Osteoblast (primary cell): ENCODE measurements around the gene MYL6B. TPM values are rescaled to one million over a fixed set of nuclear protein-coding genes. Genes with fewer than 3 reads are reported as not detected.

Source experiments
- DNase-seq: peaks from one replicate; pipeline ENCODE4 v3.0.0; 2011; ENCODE audit warnings: low spot score, mixed read lengths; ENCODE audit not compliant: insufficient read length; ENCODE audit errors: missing footprints
- H2AFZ ChIP-seq: 2 replicates; pipeline ENCODE4 v1.6.0; 2011; ENCODE audit warnings: mild to moderate bottlenecking, low read length
- H3K27ac ChIP-seq: 2 replicates; pipeline ENCODE4 v1.5.1; 2011; ENCODE audit warnings: mild to moderate bottlenecking, low read depth, low read length, moderate library complexity
- H3K27me3 ChIP-seq: 2 replicates; pipeline ENCODE4 v1.6.0; 2012; ENCODE audit warnings: mild to moderate bottlenecking, control low read depth, inconsistent platforms, low read length, moderate library complexity; ENCODE audit not compliant: insufficient read depth
- H3K36me3 ChIP-seq: 2 replicates; pipeline ENCODE4 v1.5.1; 2011; ENCODE audit warnings: mild to moderate bottlenecking, low read length, control low read depth, moderate library complexity; ENCODE audit not compliant: insufficient read depth
- H3K4me1 ChIP-seq: 2 replicates; pipeline ENCODE4 v1.5.1; 2011; ENCODE audit warnings: mild to moderate bottlenecking, low read length, control low read depth, moderate library complexity; ENCODE audit not compliant: insufficient read depth
- H3K4me2 ChIP-seq: 2 replicates; pipeline ENCODE4 v1.6.0; 2011; ENCODE audit warnings: mild to moderate bottlenecking, low read length; ENCODE audit not compliant: insufficient read depth
- H3K4me3 ChIP-seq: fragments of 200-600 bp; sonication (generic); 3 replicates; pipeline ENCODE4 v1.5.1; 2012; ENCODE audit warnings: mild to moderate bottlenecking, low read length, inconsistent platforms; ENCODE audit not compliant: insufficient read depth
- H3K79me2 ChIP-seq: 2 replicates; pipeline ENCODE4 v1.6.0; 2012; ENCODE audit warnings: mild to moderate bottlenecking, low read length, control low read depth, inconsistent platforms; ENCODE audit not compliant: insufficient read depth
- H3K9me3 ChIP-seq: 2 replicates; pipeline ENCODE4 v1.5.1; 2011; ENCODE audit warnings: low read depth, low read length, control low read depth
- H4K20me1 ChIP-seq: 2 replicates; pipeline ENCODE4 v1.6.0; 2012; ENCODE audit warnings: mild to moderate bottlenecking, low read length, control low read depth; ENCODE audit not compliant: insufficient read depth
- CTCF ChIP-seq: IDR thresholded peaks from 2 replicates; pipeline ENCODE4 v1.5.1; 2011; ENCODE audit warnings: mild to moderate bottlenecking, low read depth, low read length, moderate library complexity; ENCODE audit errors: extremely low read depth
- total RNA-seq: library from RNA; depleted of rRNA; stranded (reverse); fragments of >200 nt; gene quantifications from 2 replicates; pipeline ENCODE4 v1.2.3, GENCODE V29; 2012

The MYL6B gene
- total RNA-seq, 1 donor, result 53.9 TPM

GRCh38 chr12:56141946-56142784 is 10.2 kb upstream of the MYL6B start:
- Histone ChIP-seq H3K36me3 (peaks cover 53% of the 10 kb centered on the region), H3K27ac (no peak overlapping the region), H3K4me1 (peaks cover 5% of the 10 kb centered on the region), H3K4me3 (no peak overlapping the region), H4K20me1 (peaks cover 3% of the 10 kb centered on the region), H3K79me2 (no peaks in the 10 kb centered on the region), H3K4me2 (no peak overlapping the region), H3K27me3 (no peaks in the 10 kb centered on the region), H3K9me3 (no peaks in the 10 kb centered on the region), H2AFZ (no peak overlapping the region)
- DNase-seq, result no peak
- no peak for TF ChIP-seq CTCF

- H3K4me3 ChIP-seq, result no peak overlapping the region
- no peak overlapping the region for H2AFZ ChIP-seq
- peaks cover 43% of the 10 kb centered on the region for H3K36me3 ChIP-seq
- H3K4me1 ChIP-seq, result peaks cover 5% of the 10 kb centered on the region
- H3K27ac ChIP-seq, result no peak overlapping the region
- no peaks in the 10 kb centered on the region for H3K27me3 ChIP-seq
- no peaks in the 10 kb centered on the region for H4K20me1 ChIP-seq
- no peak for DNase-seq
- H3K79me2 ChIP-seq, result no peaks in the 10 kb centered on the region
- no peaks in the 10 kb centered on the region for H3K9me3 ChIP-seq
- H3K4me2 ChIP-seq, result no peak overlapping the region
- TF ChIP-seq CTCF, result no peak
Measured at GRCh38 chr12:56143217-56143616, 9.2 kb upstream of the MYL6B start.

- Histone ChIP-seq H3K4me2 (no peak overlapping the region), H3K27ac (no peak overlapping the region), H3K36me3 (peaks cover 36% of the 10 kb centered on the region), H3K4me1 (peaks cover 5% of the 10 kb centered on the region), H3K27me3 (no peaks in the 10 kb centered on the region), H4K20me1 (no peaks in the 10 kb centered on the region), H2AFZ (no peak overlapping the region), H3K4me3 (no peak overlapping the region), H3K9me3 (no peaks in the 10 kb centered on the region), H3K79me2 (no peaks in the 10 kb centered on the region)
- no peak for TF ChIP-seq CTCF
- DNase-seq, result peak; percentile 39
Measured at GRCh38 chr12:56143870-56144269, 8.5 kb upstream of the MYL6B start.

- Histone ChIP-seq H3K4me1 (peaks cover 5% of the 10 kb centered on the region), H3K9me3 (no peaks in the 10 kb centered on the region), H3K36me3 (peaks cover 24% of the 10 kb centered on the region), H4K20me1 (no peaks in the 10 kb centered on the region), H2AFZ (no peak overlapping the region), H3K4me2 (no peak overlapping the region), H3K27me3 (no peaks in the 10 kb centered on the region), H3K27ac (no peak overlapping the region), H3K4me3 (no peak overlapping the region), H3K79me2 (no peaks in the 10 kb centered on the region)
- no peak for TF ChIP-seq CTCF
- DNase-seq, result no peak
Measured at GRCh38 chr12:56145217-56145616, 7.2 kb upstream of the MYL6B start.
